Panc1 (cell line): ENCODE measurements around the gene RHD.

Experiments
- CTCF ChIP-seq: fragments of 450-650 bp; IDR thresholded peaks from 2 replicates; pipeline ENCODE4 v1.5.1; 2017; ENCODE audit warnings: mild to moderate bottlenecking
- POLR2AphosphoS5 ChIP-seq: IDR thresholded peaks from 2 replicates; pipeline ENCODE4 v1.6.1; 2012; ENCODE audit warnings: mild to moderate bottlenecking, low read depth, low read length, moderate library complexity

DNA sequence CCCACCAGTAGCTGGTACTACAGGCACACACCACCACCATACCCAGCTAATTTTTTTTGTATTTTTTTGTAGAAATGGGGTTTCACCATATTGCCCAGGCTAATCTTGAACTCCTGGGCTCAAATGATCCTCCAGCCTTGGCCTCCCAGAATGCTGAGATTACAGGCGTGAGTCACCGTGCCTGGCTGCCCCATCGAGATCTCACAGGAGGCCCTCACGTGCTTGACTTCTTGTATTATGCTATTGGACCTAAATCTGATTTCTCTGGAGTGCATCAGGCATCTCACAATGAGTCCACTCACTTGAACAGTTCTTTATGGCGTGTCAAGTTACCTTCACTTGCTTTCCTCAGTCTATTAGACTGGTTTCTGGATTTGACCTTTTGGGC, 15.7 kb upstream of the RHD start:
- TF ChIP-seq CTCF (no peak), POLR2AphosphoS5 (no peak)
